ENCODE measurements around the gene C6orf52.
A peak's percentile ranks its signal among the peaks of the same experiment; 100 is the strongest.
"Not testable (repeated sequence)": the region's sequence is repeated elsewhere in the genome, so short reads cannot be mapped to it uniquely, and the experiment has no call there.

Gene C6orf52

DNA sequence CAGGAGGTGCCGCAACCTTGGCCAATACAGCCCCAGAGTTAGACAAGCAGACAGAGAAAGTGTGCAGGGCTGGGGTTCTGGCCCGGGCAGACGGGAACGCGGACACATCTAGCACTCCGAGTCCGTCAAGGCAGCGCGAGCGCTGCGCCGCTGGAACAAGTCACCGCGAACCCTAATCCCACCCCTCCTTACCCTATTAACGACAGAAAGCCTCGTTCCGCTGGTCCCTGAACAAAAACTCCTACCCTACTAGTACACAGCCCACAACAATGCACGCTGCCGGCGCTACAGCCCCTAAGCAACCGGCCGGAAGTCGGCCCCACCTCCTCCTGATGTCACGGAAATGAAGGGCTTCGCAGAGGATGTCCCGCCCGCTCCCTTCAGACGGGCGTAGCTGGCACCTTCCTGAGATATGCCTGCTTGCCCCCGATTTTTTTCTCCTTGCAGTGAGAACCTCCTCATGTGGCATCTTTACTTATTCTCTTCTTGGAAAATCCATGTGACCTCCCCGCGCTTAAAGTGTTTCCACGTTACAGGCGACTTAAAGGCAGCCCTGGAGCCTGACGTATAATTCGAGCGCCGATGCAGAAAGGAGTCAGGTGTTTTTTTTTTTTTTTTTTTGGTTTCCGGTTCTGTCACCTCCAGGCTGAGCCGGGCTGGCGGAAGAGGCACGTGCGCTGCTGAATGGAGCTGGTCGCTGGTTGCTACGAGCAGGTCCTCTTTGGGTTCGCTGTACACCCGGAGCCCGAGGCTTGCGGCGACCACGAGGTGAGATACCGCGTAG is at the start of gene C6orf52, which contains the start of gene PAK1IP1:
Gene C6orf52, minus strand, starts transcription at position 315 of the 784 bp plus-strand sequence. CDS start 7,066 bp downstream, outside the sequence.
Gene PAK1IP1, plus strand, starts transcription at position 671 of the 784 bp plus-strand sequence. Its CDS starts 14 bp downstream, at position 685.
- DNase-seq (ENCODE audit: low read depth in 2 of 3, low spot score in 2 of 3) = peak; percentile 72 to 80 (median 80)

DNA sequence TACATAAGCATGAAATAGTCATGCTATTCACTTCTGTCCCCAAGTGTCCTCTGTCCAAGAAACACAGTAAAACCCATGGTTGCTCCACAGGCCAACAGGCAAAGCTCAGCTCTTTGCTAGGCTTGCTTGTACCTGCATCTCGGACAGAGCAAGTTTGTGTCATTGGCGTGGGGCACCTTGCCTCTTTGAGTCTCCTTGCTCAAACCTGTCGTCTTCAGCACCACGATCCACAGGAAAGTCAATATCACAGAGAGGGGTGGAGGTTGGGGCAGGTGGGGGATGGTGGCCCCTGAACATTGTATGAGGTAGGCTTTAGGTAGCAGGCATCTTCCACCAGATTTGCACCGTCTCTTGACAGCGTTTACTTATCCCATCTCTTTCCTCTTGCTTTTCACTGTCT is 49.1 kb upstream of the C6orf52 start:
- DNase-seq (ENCODE audit: low read depth in 2 of 3, low spot score in 2 of 3) = no peak

DNA sequence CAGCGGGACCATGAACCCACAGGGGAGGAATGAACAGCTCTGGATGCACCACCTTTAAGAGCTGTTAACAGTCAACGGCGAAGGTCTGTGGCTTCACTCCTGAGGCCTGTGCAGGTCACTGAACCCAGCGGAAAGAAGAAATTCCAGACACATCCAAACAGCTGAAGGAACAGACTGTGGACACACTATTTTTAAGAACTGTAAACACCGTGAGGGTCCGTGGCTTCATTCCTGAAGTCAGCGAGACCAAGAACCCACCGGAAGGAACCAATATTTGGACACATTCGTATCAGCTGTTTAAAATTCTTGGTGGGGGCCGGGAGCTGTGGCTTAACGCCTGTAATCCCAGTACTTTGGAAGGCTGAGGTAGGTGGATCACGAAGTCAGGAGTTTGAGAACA is 47.8 kb upstream of the C6orf52 start:
- no peak for DNase-seq (ENCODE audit: low read depth in 2 of 3, low spot score in 2 of 3)

DNA sequence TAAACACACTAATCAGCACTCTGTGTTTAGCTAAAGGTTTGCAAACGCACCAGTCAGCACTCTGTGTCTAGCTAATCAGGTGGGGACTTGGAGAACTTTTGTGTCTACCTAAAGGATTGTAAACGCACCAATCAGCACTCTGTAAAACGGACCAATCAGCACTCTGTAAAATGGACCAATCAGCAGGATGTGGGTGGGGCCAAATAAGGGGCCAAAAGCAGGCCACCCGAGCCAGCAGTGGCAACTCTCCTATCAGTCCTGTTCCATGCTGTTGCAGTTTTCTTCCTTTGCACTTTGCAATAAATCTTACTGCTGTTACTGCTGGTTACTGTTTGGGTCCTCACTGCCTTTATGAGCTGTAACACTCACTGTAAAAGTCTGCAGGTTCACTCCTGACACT is 47.2 kb upstream of the C6orf52 start:
- DNase-seq (ENCODE audit: low read depth in 2 of 3, low spot score in 2 of 3) = not testable (repeated sequence)

DNA sequence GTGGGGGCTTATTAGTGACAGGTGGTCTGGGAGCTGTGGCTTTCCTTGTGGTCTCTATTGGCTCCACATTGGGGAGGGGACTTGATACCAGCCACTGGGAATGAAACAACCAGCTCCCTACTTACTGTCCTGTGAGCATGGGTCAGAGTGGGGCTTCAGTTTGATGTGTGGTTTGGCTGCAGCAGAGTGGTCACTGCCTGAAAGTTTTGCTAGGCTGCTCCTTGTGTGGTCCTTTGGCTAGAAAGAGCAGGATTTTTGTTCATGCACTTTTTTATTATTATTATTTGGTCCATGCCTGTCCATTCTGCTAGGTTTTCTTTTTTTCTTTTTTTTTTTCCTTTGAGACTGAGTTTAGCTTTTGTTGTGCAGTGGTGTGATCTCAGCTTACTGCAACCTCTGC is 45.6 kb upstream of the C6orf52 start:
- no peak for DNase-seq (ENCODE audit: low read depth in 2 of 3, low spot score in 2 of 3)

DNA sequence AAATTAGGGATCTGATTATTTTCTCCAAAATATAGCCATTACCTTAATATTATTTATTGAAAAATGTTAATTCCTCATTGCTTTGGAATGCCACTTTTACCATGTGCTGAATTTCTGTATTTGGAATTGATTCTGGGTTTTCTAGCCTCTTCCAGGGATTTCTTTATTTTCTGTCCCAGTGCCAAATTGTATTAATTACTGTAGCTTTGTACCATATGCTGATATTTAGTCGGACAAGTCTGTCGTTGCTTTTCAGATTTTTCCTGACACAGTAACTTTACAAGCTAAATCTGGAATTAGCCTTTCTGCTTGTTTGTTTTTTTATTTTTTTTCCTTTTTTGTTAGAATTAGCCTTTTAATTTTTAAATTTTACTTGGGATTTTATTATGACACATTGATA is 42.3 kb upstream of the C6orf52 start:
- no peak for DNase-seq (ENCODE audit: low read depth in 2 of 3, low spot score in 2 of 3)

DNA sequence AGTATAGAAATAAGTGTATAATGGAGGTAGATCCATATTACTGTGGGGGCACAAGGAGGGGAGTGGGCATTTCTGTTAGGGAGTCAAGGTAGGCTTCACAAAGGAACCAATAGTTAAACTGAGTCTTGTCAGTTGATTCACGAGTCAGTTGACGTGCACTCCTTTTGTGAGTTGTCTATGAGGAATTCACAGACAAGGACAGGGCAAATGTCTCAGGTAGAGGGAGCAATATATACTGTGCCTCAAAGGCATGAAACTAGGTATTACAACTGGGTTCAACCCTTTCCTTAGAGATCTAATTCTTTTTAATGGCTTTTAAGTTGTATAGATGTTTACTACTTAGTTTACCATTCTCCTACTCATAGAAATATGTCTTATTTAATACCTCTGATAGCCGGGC is 39.4 kb upstream of the C6orf52 start:
- no peak for DNase-seq (ENCODE audit: low read depth in 2 of 3, low spot score in 2 of 3)

DNA sequence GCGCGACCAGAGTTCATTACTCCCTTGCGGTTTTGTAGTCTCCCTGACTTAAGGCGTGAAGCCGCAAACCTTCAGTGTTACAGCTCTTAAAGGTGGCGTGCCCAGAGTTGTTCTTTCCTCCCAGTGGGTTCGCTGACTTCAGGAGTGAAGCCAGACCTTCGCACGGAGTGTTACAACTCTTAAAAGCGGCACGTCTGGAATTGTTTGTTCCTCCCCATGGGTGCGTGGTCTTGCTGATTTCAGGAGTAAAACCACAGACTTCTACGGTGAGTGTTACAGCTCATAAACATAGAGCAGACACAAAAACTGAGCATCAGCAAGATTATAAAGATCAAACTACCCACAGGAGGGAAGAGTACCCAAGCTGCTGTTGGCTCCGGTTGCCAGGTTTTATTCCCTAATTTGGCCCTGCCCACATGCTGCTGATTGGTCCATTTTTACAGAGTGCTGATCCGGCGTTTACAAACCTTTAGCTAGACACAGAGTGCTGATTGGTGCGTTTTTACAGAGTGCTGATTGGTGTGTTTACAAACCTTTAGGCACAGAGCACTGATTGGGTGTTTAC is 38.8 kb upstream of the C6orf52 start:
- no peak for DNase-seq (ENCODE audit: low read depth in 2 of 3, low spot score in 2 of 3)

DNA sequence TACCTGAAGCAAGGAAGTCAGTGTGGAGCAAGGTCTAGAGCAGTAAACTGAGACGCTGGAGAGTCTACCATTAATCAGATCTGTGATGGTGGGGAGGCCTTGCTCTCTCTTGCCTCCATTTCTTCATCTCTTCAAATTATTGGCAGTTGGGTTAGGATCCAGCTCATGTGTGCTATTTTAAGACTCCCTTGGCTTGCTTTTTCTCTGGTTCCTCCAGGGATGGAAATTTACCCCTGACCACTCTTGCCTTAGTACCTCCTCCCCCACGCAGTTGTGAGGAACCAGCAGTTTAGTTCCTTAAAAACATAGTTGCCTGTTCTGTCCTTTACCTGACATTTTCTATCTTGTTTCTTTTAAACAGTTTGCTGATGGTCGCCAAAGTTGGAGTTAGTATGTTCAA is 35.8 kb upstream of the C6orf52 start:
- DNase-seq (ENCODE audit: low read depth in 2 of 3, low spot score in 2 of 3) = no peak

DNA sequence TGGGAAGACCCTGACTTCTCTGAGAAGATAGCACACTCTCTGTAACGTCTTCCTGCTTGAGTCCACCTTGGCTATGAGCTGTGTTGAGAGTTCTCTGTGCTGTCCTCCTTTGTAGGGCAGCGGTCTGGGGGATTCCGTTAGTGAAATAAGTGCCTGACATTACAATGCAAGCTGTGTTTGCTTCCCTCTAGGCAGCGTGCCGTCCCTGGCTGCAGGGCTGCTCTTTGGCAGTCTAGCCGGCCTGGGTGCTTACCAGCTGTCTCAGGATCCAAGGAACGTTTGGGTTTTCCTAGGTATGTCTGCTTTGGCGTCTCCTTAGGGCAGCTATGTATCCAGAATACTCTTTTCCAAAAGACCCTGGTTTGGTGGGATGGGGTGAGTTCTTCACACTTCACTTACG is 31.3 kb upstream of the C6orf52 start:
- DNase-seq (ENCODE audit: low read depth in 2 of 3, low spot score in 2 of 3) = no peak

DNA sequence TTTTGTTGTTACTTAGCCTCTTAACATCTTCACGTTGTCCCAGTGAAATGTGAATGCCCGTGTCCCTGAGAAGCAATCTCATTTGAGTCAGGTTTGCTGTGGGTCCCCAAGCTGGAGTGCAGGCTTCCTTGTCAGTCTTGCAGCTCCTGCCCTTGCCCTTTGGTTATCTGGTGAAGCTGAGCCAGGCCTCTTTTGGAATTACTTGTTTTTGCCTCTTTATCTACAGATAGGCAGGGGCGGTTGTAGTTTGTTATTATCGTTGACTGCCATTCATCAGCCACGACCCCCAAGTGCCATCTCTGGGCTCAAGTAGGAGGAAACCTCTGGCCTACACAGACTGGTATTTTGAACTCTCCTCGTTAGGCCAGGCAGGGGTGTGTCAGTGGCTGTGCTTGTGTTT is 30.6 kb upstream of the C6orf52 start:
- DNase-seq (ENCODE audit: low read depth in 2 of 3, low spot score in 2 of 3) = no peak

DNA sequence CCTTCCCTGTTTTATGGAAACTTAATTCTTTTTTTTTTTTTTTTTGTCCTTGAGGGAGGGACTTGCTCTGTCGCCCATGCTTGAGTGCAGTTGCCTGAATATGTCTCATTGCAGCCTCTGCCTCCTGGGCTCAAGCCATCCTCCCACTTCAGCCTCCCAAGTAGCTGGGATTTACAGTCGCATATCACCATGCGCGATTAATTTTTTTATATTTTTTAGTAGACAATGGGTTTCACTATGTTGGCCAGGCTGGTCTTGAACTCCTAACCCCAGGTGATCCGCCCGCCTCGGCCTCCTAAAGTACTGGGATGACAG is 29.1 kb upstream of the C6orf52 start:
- no peak for DNase-seq (ENCODE audit: low read depth in 2 of 3, low spot score in 2 of 3)

DNA sequence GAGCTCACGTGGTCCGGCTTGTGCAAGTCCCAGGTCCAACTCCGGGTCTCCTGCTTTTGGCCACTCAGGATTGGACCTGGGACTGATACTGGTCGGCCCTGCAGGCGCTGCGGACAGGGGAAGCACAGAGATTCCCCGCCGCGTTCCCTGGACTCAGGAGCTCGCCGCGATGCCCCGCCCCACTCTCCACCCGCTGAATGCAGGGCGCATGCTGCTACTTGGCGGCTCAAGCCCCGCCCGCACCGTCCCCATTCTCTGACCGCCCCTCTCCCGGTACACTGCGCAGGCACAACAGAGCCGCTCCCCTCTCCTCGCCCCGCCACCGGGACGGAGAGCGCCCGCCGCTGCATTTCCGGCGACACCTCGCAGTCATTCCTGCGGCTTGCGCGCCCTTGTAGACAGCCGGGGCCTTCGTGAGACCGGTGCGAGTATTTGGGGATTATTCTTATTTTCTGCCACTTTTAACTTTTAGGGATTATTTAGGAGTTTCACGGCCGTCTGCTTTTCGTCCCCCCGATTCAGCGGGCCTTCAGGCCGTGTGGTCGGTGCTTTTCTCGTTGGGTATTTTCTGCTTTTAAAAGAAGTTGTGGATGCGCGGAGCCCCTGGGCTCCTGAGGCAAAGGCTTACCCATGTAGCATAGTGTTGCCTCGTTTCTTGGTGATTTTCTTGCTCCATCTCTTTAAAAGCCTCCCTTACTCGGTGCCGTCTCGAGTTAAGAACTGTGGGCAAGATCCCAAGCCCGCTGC is 28.6 kb upstream of the C6orf52 start, which contains the start of gene TMEM14C:
Gene TMEM14C, plus strand, starts transcription at position 251 of the 747 bp plus-strand sequence. CDS start 1,544 bp downstream, outside the sequence.
- DNase-seq (ENCODE audit: low read depth in 2 of 3, low spot score in 2 of 3) = peak; percentile 66 to 85 (median 79)

DNA sequence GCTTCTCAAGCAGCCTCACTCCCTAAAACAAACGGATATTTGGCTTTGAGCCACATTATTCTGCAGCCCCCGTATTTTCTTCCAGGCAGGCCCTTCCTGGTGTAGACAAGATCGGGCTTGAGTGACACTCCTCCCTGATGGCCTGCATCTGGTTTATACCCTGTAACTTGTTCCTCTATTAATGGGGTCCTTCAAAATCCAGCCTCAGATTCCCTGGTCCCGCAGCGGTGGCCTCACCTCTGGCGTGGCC is 28.1 kb upstream of the C6orf52 start:
- DNase-seq (ENCODE audit: low read depth in 2 of 3, low spot score in 2 of 3) = no peak

DNA sequence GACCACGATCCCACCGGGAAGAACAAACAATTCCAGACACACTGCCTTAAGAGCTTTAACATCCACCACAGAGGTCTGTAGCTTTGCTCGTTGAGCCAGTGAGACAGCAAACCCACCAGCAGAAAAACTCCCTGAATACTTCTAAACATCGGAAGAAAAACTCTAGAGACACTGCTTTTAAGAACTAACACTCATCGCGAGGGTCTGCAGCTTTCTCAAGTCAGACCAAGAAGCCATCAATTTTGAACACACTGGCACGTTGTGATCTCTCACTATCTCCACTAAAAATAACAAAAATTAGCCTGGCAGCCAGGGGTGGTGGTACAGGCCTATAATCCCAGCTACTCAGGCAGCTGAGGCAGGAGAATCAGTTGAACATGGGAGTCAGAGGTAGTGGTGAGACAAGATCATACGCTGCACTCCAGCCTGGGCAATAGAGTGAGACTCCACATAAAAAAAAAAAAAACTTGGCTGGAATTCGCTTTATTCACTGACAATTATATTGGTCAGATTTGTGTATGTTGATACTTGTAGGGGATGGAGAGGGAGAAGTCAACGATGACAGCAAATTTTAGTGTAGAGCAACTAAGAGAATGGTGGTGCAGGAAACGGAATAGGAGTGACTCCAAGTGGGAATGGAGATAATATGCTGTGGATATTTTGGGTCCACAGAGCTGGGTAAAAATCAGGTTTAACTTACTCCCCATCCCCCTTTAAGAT is 27.6 kb upstream of the C6orf52 start:
- no peak for DNase-seq (ENCODE audit: low read depth in 2 of 3, low spot score in 2 of 3)

DNA sequence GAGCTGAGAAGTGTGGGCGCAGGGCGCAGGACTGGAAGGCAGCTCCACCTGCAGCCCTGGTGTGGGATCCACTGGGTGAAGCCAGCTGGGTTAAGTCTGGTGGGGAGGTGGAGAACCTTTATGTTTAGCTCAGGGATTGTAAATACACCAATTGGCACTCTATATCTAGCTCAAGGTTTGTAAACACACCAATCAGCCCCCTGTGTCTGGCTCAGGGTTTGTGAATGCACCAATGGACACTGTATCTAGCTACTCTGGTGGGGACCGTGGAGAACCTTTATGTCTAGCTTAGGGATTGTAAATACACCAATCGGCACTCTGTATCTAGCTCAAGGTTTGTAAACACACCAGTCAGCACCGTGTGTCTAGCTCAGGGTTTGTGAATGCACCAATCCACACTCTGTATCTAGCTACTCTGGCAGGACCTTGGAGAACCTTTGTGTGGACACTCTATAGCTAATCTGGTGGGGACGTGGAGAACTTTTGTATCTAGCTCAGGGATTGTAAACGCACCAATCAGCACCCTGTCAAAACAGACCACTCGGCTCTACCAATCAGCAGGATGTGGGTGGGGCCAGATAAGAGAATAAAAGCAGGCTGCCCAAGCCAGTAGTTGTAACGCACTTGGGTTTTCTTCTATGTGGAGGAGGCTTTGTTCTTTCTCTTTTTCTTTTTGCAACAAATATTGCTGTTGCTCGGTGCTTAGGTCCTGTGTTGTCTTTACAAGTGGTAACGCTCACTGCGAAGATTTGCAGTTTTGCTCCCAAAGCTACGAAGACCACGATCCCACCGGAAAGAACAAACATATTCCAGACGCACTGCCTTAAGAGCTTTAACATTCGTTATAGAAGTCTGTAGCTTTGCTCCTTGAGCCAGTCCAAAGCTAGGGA is 26.8 kb upstream of the C6orf52 start:
- not testable (repeated sequence) for DNase-seq (ENCODE audit: low read depth in 2 of 3, low spot score in 2 of 3)

DNA sequence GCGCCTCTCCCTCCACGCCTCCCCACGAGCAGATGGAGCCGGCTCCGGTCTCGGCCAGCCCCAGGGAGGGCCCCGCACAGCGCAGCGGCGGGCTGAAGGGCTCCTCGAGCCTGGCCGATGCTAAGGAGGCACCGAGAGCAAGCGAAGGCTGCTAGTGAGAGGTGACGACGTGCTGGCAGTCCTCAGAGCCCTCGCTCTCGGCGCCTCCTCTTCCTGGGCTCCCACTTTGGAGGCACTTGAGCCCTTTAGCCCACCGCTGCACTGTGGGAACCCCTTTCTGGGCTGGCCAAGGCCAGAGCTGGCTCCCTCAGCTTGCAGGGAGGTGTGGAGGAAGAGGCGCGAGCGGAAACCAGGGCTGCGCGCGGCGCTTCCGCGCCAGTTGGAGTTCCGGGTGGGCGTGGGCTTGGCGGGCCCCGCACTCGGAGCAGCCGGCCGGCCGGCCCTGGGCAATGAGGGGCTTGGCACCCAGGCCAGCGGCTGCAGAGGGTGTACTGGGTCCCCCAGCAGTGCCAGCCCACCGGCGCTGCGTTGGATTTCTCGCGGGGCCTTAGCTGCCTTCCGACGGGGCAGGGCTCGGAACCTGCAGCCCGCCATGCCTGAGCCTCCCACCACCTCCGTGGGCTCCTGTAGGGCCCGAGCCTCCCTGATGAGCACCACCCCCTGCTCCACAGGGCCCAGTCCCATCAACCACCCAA is 26.0 kb upstream of the C6orf52 start:
- peak; percentile 12 to 51 (median 26) for DNase-seq (ENCODE audit: low read depth in 2 of 3, low spot score in 2 of 3)

DNA sequence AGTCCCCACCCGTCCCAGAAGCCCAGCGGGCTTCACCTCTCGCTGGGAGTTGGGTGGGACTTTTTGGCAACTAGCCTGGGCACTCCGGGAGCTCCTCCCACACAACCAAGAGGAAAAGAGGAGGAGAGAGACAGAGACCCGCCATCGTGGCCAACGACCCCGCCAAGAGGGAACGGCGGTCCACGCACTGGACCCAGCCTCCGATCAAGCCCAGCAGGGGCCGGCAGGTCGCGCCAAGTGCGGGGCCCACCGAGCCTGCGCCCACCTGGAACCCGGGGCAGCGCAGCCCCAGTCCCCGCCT is 25.5 kb upstream of the C6orf52 start:
- no peak for DNase-seq (ENCODE audit: low read depth in 2 of 3, low spot score in 2 of 3)

DNA sequence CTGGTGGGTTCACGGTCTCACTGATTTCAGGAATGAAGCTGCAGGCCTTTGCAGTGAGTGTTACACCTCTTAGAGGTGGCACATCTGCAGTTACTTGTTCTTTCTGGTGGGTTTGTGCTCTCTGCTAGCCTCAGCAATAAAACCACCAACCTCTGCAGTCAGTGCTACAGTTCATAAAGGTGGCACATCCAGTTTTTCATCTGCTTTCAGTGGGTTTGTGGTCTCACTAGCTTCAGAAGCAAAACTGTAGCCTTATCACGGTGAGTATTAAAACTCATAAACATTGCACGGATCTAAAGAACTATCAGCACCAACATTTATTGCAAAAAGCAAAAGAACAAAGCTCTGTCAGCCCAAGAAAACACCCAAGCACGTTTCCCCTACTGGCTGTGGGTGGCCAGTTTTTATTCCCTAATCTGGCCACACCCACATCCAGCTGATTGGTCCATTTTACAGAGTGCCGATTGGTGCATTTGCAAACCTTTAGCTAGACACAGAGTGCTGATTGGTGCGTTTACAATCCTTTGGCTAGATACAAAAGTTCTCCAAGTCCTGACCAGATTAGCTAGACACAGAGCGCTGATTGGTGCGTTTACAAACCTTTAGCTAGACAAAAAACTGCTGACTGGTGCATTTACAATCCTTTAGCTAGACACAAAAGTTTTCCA is 25.0 kb upstream of the C6orf52 start:
- peak in 1 of 3 experiments; percentile 19 for DNase-seq (ENCODE audit: low read depth in 2 of 3, low spot score in 2 of 3)

DNA sequence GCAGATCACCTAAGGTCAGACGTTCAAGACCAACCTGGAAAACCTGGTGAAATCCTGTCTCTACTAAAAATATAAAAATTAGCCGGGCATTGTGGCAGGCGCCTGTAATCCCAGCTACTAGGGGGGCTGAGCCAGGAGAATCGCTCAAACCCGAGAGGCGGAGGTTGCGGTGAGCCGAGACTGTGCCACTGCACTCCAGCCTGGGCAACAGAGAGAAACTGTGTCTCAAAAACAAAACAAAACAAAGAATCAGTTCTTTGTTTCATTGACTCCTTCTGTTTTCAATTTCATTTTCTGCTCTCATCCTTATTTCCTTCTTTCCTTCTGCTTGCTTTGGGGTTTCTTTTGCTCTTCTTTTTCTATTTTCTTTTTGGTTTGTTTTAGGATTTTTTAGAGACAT is 19.5 kb upstream of the C6orf52 start:
- DNase-seq (ENCODE audit: low read depth in 2 of 3, low spot score in 2 of 3) = no peak

Measured in activated CD8-positive, alpha-beta memory T cell treated with anti-CD3 and anti-CD28 coated beads for 48 hours (primary cell).